Stimulated activated CD4-positive, alpha-beta T cell treated with anti-CD3 and anti-CD28 coated beads, Interleukin-15, amount 100 ng/mL, for 1 hour (primary cell): ENCODE data around the gene AFF3.

Source experiments
- DNase-seq, 2 donors: peaks; one replicate each; pipeline ENCODE4 v3.0.0-alpha.2; 2020; ENCODE audit warnings: low read depth in 1 of 2, low spot score in 1 of 2

Gene AFF3

GRCh38 chr2:99651930-99652670, 490.3 kb downstream of the AFF3 start:
- no peak for DNase-seq

DNA sequence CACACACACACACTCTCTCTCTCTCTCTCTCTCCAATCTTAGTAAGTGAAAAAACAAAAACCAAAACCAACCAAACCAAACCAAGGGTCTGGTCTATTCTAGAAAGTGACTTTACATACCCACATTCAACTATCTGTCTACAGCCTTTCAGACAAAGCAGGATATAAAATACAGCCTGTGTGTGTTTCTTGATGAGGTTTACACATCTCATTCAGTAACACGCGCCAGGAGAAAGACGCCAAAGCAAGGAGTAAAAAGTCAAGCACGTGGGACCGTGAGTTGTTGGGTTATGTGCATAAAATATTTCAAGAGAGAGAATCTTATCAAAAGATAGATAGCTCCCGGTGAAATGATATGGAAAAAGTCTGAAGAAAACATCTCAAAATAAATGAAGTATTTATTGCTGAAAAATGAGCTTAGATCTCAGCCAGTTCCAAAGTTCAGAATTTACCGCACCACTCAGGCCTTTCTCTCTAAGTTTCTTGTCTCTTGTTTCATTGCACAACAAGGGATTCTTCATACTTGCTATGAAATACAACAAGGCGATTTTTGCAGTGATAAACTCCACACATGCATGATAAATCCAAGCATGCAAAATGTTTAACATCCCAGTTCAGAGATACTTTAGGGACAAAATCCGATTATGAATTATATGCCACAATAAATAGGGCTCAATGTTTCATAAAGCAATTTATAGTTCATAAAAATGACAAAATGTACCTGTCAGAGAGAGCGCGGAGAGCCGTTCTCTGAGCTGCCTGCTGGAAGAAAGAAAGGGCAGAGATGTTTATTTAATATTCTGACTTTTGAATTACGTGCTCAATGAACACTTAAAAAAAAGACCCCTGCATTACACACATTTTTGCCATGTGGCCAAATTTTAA, 493.2 kb downstream of the AFF3 start:
- no peak for DNase-seq

- no peak for DNase-seq
These were observed 494.1 kb downstream of the AFF3 start for GRCh38 chr2:99648178-99648844.

DNA sequence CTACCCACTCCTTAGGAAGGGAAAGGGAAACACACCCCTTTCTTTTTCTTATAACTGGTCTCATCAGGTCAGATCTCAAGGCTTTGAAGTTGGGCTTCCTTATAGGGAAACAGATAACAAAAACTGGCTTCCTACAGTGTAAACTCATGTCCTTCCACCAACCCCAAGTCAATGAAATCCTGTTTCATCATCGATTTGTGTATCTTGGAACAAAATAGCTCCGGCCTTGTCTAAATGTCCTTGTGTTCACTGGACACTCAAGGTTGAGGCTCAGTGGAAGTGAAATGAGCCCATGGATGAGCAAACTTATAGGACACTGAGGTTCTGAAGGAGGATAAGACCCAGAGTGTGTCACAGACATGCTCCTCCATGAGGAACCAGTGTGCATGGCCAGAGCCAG, 496.4 kb downstream of the AFF3 start:
- no peak for DNase-seq

GRCh38 chr2:99644419-99644787, 498.0 kb downstream of the AFF3 start:
- no peak for DNase-seq

DNA sequence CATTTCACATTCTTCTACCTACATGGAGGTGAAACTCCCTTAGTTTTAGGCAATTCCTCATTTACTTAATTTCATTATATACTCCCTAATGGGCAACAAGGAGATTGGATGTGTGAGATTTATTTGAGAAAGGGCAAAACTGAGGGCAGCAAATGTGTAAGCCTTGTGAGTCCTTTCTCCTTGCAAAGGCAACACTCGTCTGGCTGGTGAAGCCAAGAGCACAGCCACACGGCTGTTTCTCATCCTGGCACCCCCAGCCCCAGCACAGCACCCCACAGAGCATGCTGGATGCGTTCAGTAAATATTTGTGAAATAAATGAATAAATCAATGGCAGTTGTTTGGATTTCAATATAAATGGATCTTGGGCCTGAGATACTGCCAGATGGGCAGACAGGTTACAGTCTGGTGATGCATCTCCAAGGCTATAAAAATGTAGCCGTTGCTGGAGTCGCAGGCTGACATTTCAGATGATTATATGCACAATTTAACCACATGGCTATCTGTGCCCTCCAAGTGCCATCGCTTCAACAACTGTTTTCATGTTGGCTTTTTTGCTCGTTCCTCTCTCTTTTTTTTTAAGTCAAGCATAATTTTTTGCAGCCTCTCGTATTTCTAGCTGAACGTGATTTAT, 498.5 kb downstream of the AFF3 start:
- DNase-seq = no peak

GRCh38 chr2:99641999-99642398, 500.4 kb downstream of the AFF3 start:
- DNase-seq = no peak

DNA sequence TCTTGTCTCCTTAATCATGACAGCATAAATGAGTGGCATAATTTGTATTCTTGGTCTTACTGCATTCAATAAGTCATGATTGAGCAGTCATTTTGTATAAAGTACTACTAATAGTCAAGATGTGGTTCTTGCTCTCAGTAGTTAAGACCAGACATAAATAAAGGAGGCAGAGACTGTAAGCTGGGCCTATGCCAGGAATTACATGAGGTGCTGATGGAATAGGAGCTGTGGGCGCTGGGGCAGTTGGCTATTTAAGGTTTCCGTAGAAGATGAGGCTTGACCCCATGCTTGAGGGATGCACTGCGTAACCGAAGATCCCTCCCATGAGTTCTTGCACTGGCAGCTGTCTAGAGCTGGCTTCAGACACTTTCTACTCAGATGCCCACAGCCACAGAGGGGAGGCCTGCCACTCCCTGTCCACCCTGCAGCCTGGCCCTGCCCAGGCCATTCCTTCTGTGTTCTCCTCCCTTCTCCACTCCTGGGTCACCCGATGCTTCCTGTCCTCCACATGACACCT, 501.7 kb downstream of the AFF3 start:
- no peak for DNase-seq

DNA sequence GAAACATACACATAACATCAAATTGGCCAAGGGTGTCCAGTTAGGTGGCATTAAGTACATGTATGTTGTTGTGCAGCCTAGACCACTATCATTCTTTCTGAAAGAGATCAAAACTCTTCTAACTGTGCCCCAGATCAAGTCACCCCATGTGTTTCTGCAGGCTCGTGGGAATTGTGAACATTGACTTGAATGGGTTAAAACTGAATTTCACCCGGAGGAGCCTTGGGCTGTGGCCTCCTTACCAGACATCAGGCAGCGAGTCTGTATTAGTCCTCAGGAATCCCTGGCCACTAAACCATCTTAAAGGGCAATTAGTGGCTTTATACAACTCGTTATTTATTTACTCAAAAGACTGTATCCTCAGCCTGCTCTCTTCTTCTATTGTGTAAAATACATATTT, 503.6 kb downstream of the AFF3 start:
- no peak for DNase-seq

DNA sequence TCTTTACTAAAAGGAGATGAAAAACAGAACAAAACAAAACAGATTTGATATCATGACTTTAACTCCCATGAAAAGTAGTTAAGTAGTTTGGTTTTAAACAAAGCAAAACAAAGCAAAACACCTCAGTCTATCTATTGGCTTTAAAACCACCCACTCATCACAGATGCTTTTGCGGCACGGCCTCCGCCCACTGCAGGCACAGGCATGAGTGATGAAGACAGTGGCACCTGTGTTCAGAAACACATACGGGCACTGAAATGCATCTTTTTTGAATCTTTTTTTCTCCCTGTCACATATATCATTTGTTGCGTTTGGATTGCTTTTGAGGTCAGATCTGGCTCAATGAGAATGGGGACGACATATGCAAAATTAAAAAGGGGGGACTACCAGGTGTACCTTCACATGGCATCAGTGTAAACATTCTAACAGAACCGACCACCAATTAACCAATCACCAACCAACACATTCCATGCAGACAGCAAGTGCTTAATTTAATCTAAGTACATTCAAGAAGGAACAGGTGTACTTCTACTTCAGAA, 505.2 kb downstream of the AFF3 start:
- no peak for DNase-seq

DNA sequence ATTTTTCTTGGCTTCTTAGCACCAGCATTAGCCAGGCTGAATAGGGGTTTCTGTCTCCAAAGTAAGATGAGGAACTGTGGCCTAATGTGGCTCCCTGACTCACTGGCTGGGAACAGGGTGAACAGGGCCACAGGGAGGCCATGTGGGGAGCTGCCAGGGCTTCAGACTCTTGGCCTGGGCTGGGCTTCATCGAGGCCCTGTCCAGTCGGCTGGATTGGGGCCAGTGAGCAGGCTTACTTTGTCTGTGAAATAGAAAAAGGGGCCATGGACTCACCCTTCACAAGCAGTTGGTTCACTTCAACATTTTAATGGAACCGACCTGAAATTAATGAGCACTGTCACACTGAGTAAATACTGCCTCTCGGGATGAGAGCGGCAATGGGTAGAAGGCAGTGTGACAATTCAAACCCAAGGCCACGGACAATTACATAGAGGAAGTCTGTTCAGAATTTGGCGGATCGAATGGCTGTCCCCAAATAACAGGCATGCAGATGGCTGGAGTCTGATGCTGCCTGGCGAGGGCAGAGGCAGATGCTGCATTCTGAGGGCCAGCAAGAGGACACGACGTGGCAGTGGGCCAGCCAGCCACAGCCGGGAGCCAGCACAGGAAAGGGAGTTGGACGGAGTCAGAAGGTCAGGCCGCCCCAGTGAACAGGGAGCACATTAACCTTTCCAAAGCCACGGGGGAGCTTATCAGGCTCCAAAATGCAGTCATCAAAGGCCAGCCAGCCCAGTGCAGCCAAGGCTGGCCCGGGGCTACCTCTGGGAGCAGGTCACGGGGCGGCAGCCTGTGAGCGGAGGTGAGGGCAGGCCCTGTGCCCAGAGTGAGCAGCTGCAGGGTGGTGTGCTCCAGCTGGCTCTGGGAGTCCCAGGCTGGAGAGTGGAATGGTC, 506.0 kb downstream of the AFF3 start:
- DNase-seq = no peak

DNA sequence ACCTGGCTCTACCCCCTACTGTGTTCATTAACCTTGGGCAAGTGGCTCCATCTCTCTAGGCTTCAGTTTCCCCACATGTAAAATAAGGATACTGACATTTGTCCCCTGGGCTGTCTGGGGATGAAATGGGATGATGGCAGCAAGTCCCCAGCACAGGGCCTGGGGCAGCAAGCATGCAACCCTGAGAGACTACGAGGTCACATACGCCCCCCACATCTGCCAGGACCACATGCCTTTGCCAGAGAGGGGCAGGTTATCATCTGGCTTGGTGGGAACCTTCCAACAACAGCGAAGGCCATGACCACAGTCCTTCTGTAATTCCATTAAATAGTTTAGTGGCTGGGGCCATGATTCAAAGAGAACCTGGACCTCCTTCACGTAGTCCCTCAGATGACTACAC, 506.7 kb downstream of the AFF3 start:
- no peak for DNase-seq

- no peak for DNase-seq
These were observed 508.2 kb downstream of the AFF3 start for GRCh38 chr2:99634234-99634633.

DNA sequence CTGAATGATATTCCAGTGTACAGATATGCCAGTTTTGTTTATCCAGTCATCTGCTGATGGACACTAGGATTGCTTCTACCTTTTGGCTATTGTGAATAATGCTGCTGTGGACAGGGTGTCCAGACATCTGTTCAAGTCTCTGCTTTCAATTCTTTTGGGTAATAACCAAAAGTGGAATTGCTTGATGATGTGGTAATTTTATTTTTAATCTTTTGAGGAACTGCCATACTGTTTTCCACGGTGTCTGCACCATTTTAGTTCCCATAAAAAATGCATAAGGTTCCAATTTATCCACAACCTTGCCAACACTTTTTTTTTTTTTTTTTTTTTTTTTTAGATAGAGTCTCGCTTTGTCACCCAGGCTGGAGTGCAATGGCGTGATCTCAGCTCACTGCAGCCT, 510.7 kb downstream of the AFF3 start:
- DNase-seq = no peak

GRCh38 chr2:99629320-99629719, 513.1 kb downstream of the AFF3 start:
- DNase-seq = no peak

DNA sequence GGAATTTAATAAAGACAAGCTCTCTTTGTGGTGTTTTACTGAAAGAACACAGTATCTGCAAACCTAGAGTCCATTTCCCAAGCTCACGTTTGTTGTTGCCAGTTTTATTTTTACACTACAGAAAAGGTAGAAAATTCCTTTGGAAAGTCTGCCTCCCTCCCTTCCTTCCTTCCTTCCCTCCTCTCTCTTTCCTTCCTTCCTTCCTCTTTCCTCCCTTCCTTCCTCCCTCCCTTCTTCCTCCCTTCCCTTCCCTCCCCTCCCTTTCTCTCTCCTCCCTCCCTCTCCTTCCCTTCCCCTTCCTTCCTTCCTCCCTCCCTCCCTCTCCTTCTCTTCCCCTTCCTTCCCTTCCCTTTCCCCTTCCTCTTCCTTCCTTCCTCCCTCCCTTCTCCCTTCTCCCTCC, 516.2 kb downstream of the AFF3 start:
- DNase-seq = no peak

- DNase-seq = no peak
These were observed 517.7 kb downstream of the AFF3 start for GRCh38 chr2:99624677-99625076.

GRCh38 chr2:99623613-99624012, 518.8 kb downstream of the AFF3 start:
- no peak for DNase-seq

DNA sequence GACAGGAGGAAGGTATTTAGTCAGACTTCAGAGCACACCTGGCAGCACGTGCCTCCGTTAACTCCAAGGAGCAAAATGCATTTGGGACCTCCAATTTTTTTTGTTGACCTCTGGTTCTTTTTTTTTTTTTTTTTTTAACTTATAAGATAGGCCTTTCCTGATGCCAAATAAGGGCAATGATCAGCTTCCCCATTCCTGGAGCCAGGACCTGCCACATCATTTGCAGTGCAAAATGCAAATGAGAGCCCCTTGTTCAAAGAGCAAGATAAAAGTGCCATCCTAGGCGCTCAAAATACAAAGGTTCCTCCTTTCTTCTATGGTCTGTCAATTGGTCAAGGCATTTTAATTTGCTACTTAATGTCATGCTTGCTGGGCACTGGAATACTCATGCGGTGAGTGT, 519.4 kb downstream of the AFF3 start:
- DNase-seq = no peak

- DNase-seq = no peak
These were observed 519.9 kb downstream of the AFF3 start for GRCh38 chr2:99622534-99622933.
